Fibroblast of lung (primary cell): ENCODE measurements around the gene LRRC8C. TPM values are rescaled to one million over a fixed set of nuclear protein-coding genes. Genes with fewer than 3 reads are reported as not detected.

Experiments used
- DNase-seq, 2 donors: peaks; one replicate each; pipeline versions ENCODE4 v3.0.0 to v3.0.0-alpha.2; 2010; ENCODE audit warnings: low read depth in 2 of 2
- H2AFZ ChIP-seq: 2 replicates; pipeline ENCODE4 v1.5.1; 2012; ENCODE audit warnings: low read length, control low read depth, inconsistent platforms
- H3K27ac ChIP-seq: 2 replicates; pipeline ENCODE4 v1.5.1; 2011; ENCODE audit warnings: low read length, control low read depth; ENCODE audit not compliant: insufficient read depth
- H3K27me3 ChIP-seq: 2 replicates; pipeline ENCODE4 v1.5.1; 2011; ENCODE audit warnings: mild to moderate bottlenecking, low read length; ENCODE audit not compliant: control insufficient read depth, insufficient read depth
- H3K36me3 ChIP-seq: 2 replicates; pipeline ENCODE4 v1.5.1; 2011; ENCODE audit warnings: low read length; ENCODE audit not compliant: control insufficient read depth, insufficient read depth
- H3K4me1 ChIP-seq: 2 replicates; pipeline ENCODE4 v1.5.1; 2011; ENCODE audit warnings: low read length; ENCODE audit not compliant: control insufficient read depth, insufficient read depth; ENCODE audit errors: extremely low read depth
- H3K4me2 ChIP-seq: 2 replicates; pipeline ENCODE4 v1.5.1; 2011; ENCODE audit warnings: low read length, control low read depth; ENCODE audit not compliant: insufficient read depth; ENCODE audit errors: extremely low read depth
- H3K4me3 ChIP-seq, 4 experiments: fragments of 200-600 bp in 1 of 4; sonication (generic) in 1 of 4; replicated peaks in 1 of 4; 2 replicates each; pipeline ENCODE4 v1.5.1; 2011 to 2016; ENCODE audit warnings: low read length in 4 of 4, low read depth in 3 of 4, mild to moderate bottlenecking in 3 of 4, control low read depth in 2 of 4, inconsistent platforms in 1 of 4, mixed read lengths in 1 of 4; ENCODE audit not compliant: insufficient read depth in 1 of 4; ENCODE audit errors: control extremely low read depth in 1 of 4
- H3K79me2 ChIP-seq: 2 replicates; pipeline ENCODE4 v1.5.1; 2012; ENCODE audit warnings: mild to moderate bottlenecking, low read length, inconsistent platforms; ENCODE audit not compliant: control insufficient read depth, insufficient read depth
- H3K9ac ChIP-seq: 2 replicates; pipeline ENCODE4 v1.5.1; 2011; ENCODE audit warnings: mild to moderate bottlenecking, low read length, control low read depth; ENCODE audit not compliant: insufficient read depth
- H3K9me3 ChIP-seq: 2 replicates; pipeline ENCODE4 v1.5.1; 2012; ENCODE audit warnings: low read depth, low read length; ENCODE audit not compliant: control insufficient read depth, insufficient read depth
- H4K20me1 ChIP-seq: 2 replicates; pipeline ENCODE4 v1.5.1; 2011; ENCODE audit warnings: low read length; ENCODE audit not compliant: control insufficient read depth, insufficient read depth; ENCODE audit errors: extremely low read depth
- EZH2 ChIP-seq: IDR thresholded peaks from 2 replicates; pipeline ENCODE4 v1.5.1; 2012; ENCODE audit warnings: low read length, control low read depth, mild to moderate bottlenecking; ENCODE audit errors: missing control alignments
- polyA plus RNA-seq, 2 donors: library from polyadenylated mRNA; depleted of rRNA in 1 of 2; stranded (reverse) in 1 of 2; unstranded in 1 of 2; fragments of >200 nt; gene quantifications; 2 replicates each; pipeline ENCODE4 v1.2.1, GENCODE V29; 2011 to 2012; ENCODE audit warnings: missing spikeins in 1 of 2
- total RNA-seq: library from RNA; depleted of rRNA; stranded (reverse); fragments of >200 nt; gene quantifications from 2 replicates; pipeline ENCODE4 v1.2.1, GENCODE V29; 2014
- TF ChIP-seq, protein P1 (sequence below), 2 donors: IDR thresholded peaks in 1 of 2; conservative IDR thresholded peaks in 1 of 2; 1 replicate in 1 of 2; 2 replicates in 1 of 2; pipeline ENCODE4 v1.5.1; 2011 to 2012; ENCODE audit warnings: low read length in 2 of 2, control low read depth in 1 of 2, inconsistent platforms in 1 of 2, low read depth in 1 of 2, mild to moderate bottlenecking in 1 of 2

LRRC8C gene
- total and polyA plus RNA-seq, 2 donors (not counting 1 experiment from before 2014, with no cell fraction given): 5.4 to 13.2 TPM

DNA sequence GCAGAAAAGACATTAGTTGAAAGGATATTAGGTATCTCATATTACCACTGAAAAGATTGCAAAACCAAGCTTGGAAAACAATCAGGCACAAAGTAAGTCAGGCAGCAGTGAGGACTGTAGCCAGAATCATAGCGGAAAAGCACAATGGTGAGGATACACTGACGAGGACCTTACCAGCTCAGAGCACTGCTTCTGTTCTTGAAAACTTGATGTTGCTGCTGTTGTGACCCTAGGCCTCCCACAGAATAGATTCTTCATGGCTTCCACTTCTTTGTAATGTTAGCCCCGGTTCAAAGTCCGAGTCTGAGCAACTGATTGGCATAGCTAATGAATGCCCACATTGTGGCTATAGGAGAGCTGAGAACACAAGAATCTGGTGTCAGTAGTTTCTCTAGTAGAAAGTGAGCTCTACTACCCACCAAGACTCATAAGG is 45.2 kb upstream of the LRRC8C start:
- Histone ChIP-seq H3K27me3 (no peaks in the 10 kb centered on the region), H3K36me3 (no peaks in the 10 kb centered on the region), H3K27ac (no peak overlapping the region), H3K4me1 (no peaks in the 10 kb centered on the region), H3K4me3 (no peak overlapping the region), H3K9ac (no peak overlapping the region), H3K4me2 (no peak overlapping the region), H4K20me1 (no peaks in the 10 kb centered on the region), H3K79me2 (no peaks in the 10 kb centered on the region), H2AFZ (no peak overlapping the region), H3K9me3 (no peaks in the 10 kb centered on the region)
- no peak for TF ChIP-seq EZH2
- peak; percentile 17 to 30 for DNase-seq

DNA sequence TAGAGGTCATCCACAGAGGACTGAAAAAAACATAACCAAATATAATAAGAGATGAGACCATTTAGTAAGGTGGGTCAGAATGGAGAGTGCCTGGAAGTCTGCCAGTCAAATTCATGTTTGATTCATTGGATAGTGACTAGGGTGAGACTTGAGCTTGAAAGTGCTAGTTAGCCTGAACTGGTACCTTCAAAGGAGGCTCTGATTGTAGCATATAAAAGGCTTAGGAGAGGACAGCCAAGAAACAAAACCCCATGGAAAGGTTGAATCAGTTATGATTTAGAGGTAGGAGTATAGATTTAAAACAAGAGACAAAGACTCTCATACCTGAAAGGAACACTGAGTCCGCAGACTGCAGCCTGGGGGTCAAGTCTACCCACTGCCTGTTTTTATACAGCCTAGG is 44.4 kb upstream of the LRRC8C start:
- TF ChIP-seq, protein P1, sequence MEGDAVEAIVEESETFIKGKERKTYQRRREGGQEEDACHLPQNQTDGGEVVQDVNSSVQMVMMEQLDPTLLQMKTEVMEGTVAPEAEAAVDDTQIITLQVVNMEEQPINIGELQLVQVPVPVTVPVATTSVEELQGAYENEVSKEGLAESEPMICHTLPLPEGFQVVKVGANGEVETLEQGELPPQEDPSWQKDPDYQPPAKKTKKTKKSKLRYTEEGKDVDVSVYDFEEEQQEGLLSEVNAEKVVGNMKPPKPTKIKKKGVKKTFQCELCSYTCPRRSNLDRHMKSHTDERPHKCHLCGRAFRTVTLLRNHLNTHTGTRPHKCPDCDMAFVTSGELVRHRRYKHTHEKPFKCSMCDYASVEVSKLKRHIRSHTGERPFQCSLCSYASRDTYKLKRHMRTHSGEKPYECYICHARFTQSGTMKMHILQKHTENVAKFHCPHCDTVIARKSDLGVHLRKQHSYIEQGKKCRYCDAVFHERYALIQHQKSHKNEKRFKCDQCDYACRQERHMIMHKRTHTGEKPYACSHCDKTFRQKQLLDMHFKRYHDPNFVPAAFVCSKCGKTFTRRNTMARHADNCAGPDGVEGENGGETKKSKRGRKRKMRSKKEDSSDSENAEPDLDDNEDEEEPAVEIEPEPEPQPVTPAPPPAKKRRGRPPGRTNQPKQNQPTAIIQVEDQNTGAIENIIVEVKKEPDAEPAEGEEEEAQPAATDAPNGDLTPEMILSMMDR (conservative IDR thresholded peaks at IDR 0.05 in 1 of 2, IDR thresholded peaks at IDR 0.05 in 1 of 2; ENCODE audit: low read depth in 1 of 2, low read length in 2 of 2): no peak
- no peak for TF ChIP-seq EZH2
- no peaks in the 10 kb centered on the region for H4K20me1 ChIP-seq
- no peaks in the 10 kb centered on the region for H3K79me2 ChIP-seq
- no peak overlapping the region for H3K9ac ChIP-seq
- H3K4me2 ChIP-seq: no peak overlapping the region
- no peaks in the 10 kb centered on the region for H3K4me1 ChIP-seq
- H3K27ac ChIP-seq: no peak overlapping the region
- H3K9me3 ChIP-seq: no peaks in the 10 kb centered on the region
- no peak overlapping the region for H3K4me3 ChIP-seq
- H3K27me3 ChIP-seq: no peaks in the 10 kb centered on the region
- no peaks in the 10 kb centered on the region for H3K36me3 ChIP-seq
- no peak for DNase-seq
- no peak overlapping the region for H2AFZ ChIP-seq

- no peaks in the 10 kb centered on the region for H3K36me3 ChIP-seq
- H3K9ac ChIP-seq: no peak overlapping the region
- peak in 1 of 2 donors; percentile 75 for DNase-seq
- H3K4me1 ChIP-seq: no peaks in the 10 kb centered on the region
- no peaks in the 10 kb centered on the region for H3K79me2 ChIP-seq
- TF ChIP-seq, protein P1 (conservative IDR thresholded peaks at IDR 0.05 in 1 of 2, IDR thresholded peaks at IDR 0.05 in 1 of 2; ENCODE audit: low read depth in 1 of 2, low read length in 2 of 2): no peak
- TF ChIP-seq EZH2: no peak
- H3K27ac ChIP-seq: no peak overlapping the region
- H3K4me3 ChIP-seq: no peak overlapping the region
- H3K27me3 ChIP-seq: no peaks in the 10 kb centered on the region
- H4K20me1 ChIP-seq: no peaks in the 10 kb centered on the region
- no peak overlapping the region for H2AFZ ChIP-seq
- H3K4me2 ChIP-seq: no peak overlapping the region
- no peaks in the 10 kb centered on the region for H3K9me3 ChIP-seq
These were observed 43.4 kb upstream of the LRRC8C start for GRCh38 chr1:89589515-89589914.
